Measurements from ENCODE around the gene COL28A1. TPM values are rescaled to one million over a fixed set of nuclear protein-coding genes. Genes with fewer than 3 reads are reported as not detected.

Gene COL28A1
- total RNA-seq, 1 donor from 2014 or later: 1.8 TPM

- H3K36me3 Mint-ChIP-seq: no peaks in the 10 kb centered on the region
- H3K4me1 Mint-ChIP-seq: peaks cover 4% of the 10 kb centered on the region
- H3K4me3 Mint-ChIP-seq: no peak overlapping the region
- H3K27me3 Mint-ChIP-seq (ENCODE audit: low read depth): no peaks in the 10 kb centered on the region
- no peak overlapping the region for H3K27ac Mint-ChIP-seq
- no peak for TF ChIP-seq CTCF (IDR thresholded peaks at IDR 0.05; ENCODE audit: unreplicated experiment)
- no peaks in the 10 kb centered on the region for H3K9me3 Mint-ChIP-seq
- DNase-seq (ENCODE audit: low spot score in 2 of 2, unreplicated experiment in 2 of 2): no peak
These were observed 16.5 kb upstream of the COL28A1 start for GRCh38 chr7:7552199-7552598.

GRCh38 chr7:7550663-7551062, 15.0 kb upstream of the COL28A1 start:
- DNase-seq (ENCODE audit: low spot score in 2 of 2, unreplicated experiment in 2 of 2): no peak
- H3K36me3 Mint-ChIP-seq: no peaks in the 10 kb centered on the region
- H3K4me3 Mint-ChIP-seq: no peak overlapping the region
- TF ChIP-seq CTCF (IDR thresholded peaks at IDR 0.05; ENCODE audit: unreplicated experiment): no peak
- no peaks in the 10 kb centered on the region for H3K27me3 Mint-ChIP-seq (ENCODE audit: low read depth)
- H3K4me1 Mint-ChIP-seq: peaks cover 4% of the 10 kb centered on the region
- no peaks in the 10 kb centered on the region for H3K9me3 Mint-ChIP-seq
- no peak overlapping the region for H3K27ac Mint-ChIP-seq

GRCh38 chr7:7548407-7548806, 12.7 kb upstream of the COL28A1 start:
- no peaks in the 10 kb centered on the region for H3K36me3 Mint-ChIP-seq
- no peaks in the 10 kb centered on the region for H3K9me3 Mint-ChIP-seq
- H3K27me3 Mint-ChIP-seq (ENCODE audit: low read depth): no peaks in the 10 kb centered on the region
- no peaks in the 10 kb centered on the region for H3K4me1 Mint-ChIP-seq
- TF ChIP-seq CTCF (IDR thresholded peaks at IDR 0.05; ENCODE audit: unreplicated experiment): no peak
- no peak for DNase-seq (ENCODE audit: low spot score in 2 of 2, unreplicated experiment in 2 of 2)
- H3K4me3 Mint-ChIP-seq: no peak overlapping the region
- H3K27ac Mint-ChIP-seq: no peak overlapping the region

GRCh38 chr7:7542251-7542835, 6.7 kb upstream of the COL28A1 start:
- Mint-ChIP-seq H3K27ac (no peak overlapping the region), H3K36me3 (no peaks in the 10 kb centered on the region), H3K27me3 (ENCODE audit: low read depth) (no peaks in the 10 kb centered on the region), H3K4me1 (no peaks in the 10 kb centered on the region), H3K4me3 (no peak overlapping the region), H3K9me3 (no peaks in the 10 kb centered on the region)
- no peak for TF ChIP-seq CTCF (IDR thresholded peaks at IDR 0.05; ENCODE audit: unreplicated experiment)
- DNase-seq (ENCODE audit: low spot score in 2 of 2, unreplicated experiment in 2 of 2): no peak

- Mint-ChIP-seq H3K27ac (no peak overlapping the region), H3K9me3 (no peaks in the 10 kb centered on the region), H3K4me1 (peaks cover 3% of the 10 kb centered on the region), H3K4me3 (no peak overlapping the region), H3K27me3 (ENCODE audit: low read depth) (no peaks in the 10 kb centered on the region), H3K36me3 (no peaks in the 10 kb centered on the region)
- DNase-seq (ENCODE audit: low spot score in 2 of 2, unreplicated experiment in 2 of 2): no peak
- TF ChIP-seq CTCF (IDR thresholded peaks at IDR 0.05; ENCODE audit: unreplicated experiment): no peak
These were observed 4.0 kb upstream of the COL28A1 start for GRCh38 chr7:7539711-7540110.

GRCh38 chr7:7539152-7539551, 3.5 kb upstream of the COL28A1 start:
- Mint-ChIP-seq H3K27me3 (ENCODE audit: low read depth) (no peaks in the 10 kb centered on the region), H3K4me1 (peaks cover 3% of the 10 kb centered on the region), H3K36me3 (no peaks in the 10 kb centered on the region), H3K9me3 (peaks cover under 1% of the 10 kb centered on the region), H3K27ac (no peak overlapping the region), H3K4me3 (no peak overlapping the region)
- TF ChIP-seq CTCF (IDR thresholded peaks at IDR 0.05; ENCODE audit: unreplicated experiment): no peak
- no peak for DNase-seq (ENCODE audit: low spot score in 2 of 2, unreplicated experiment in 2 of 2)
